ENCODE data around the gene HDAC9.
"Not testable (repeated sequence)": the region's sequence is repeated elsewhere in the genome, so short reads cannot be mapped to it uniquely, and the experiment has no call there.

The HDAC9 gene

GRCh38 chr7:18708204-18708603 is 212.7 kb downstream of the HDAC9 start:
- TF ChIP-seq POLR2A (IDR thresholded peaks at IDR 0.05; ENCODE audit: low read length) (no peak), GATA1 (IDR thresholded peaks at IDR 0.05; ENCODE audit: low read depth, low read length) (no peak)
- DNase-seq, result no peak

DNA sequence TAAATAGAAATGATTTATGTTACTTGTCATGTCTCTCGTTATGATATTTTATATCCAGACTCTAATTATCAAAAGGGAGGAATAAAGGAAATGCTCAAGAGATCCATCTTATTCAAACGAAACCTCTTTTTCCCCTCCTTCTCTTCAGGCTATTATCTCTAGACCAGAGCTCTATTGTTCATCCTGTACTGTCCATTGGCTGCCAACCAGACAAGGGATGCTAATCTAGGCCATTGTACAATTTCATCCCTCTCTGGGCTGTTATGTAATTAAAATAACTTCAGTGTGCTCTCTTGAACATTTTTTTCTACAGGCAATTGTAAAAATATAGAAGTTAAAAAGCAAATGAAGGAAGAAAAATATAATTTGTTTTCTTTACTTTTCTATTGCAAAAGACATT is 220.4 kb downstream of the HDAC9 start:
- TF ChIP-seq POLR2A (IDR thresholded peaks at IDR 0.05; ENCODE audit: low read length) (no peak), GATA1 (IDR thresholded peaks at IDR 0.05; ENCODE audit: low read depth, low read length) (no peak)

DNA sequence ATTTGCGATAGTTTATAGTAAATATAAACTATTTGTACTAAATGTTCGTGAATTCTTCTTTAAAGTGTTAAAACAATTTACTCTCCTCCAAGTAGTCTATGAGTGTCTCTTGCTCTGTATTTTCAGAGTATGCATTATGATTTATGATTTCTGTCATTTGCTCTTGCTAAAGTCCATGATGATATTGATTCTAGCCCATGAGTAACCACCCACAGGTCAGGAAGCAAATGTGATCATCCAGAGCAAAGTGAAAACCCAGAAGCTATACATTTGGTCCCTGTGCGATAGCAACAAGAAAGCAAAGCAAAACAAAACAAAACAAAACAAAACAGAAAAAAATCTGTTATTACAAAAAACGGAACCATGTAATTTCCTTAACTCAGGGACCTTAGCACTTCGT is 225.9 kb downstream of the HDAC9 start:
- TF ChIP-seq GATA1 (IDR thresholded peaks at IDR 0.05; ENCODE audit: low read depth, low read length) (no peak), POLR2A (IDR thresholded peaks at IDR 0.05; ENCODE audit: low read length) (no peak)
- no peak for DNase-seq

More for the DNA sequence above, 220.4 kb downstream of the HDAC9 start:
- DNase-seq, result no peak

DNA sequence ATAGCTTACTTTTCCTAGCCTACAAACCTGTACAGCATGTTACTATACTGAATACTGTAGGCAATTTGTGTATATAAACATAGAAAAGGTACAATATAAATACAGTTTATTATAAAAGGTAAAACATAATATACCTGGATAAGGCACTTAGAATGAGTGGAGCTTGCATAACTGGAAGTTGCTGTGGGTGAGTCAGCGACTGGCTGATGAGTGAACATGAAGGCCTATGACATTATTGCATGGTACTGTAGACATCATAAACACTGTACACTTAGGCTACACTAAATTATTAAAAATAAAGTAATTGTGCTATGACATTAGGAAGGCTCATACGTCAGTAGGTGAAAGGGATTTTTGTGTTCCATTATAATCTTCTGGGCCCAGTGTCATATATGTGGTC is 228.8 kb downstream of the HDAC9 start:
- no peak for DNase-seq
- no peak for TF ChIP-seq GATA1 (IDR thresholded peaks at IDR 0.05; ENCODE audit: low read depth, low read length)
- TF ChIP-seq POLR2A (IDR thresholded peaks at IDR 0.05; ENCODE audit: low read length), result no peak

GRCh38 chr7:18727115-18727870 is 231.7 kb downstream of the HDAC9 start:
- no peak for DNase-seq
- TF ChIP-seq GATA1 (IDR thresholded peaks at IDR 0.05; ENCODE audit: low read depth, low read length) (no peak), POLR2A (IDR thresholded peaks at IDR 0.05; ENCODE audit: low read length) (no peak)

DNA sequence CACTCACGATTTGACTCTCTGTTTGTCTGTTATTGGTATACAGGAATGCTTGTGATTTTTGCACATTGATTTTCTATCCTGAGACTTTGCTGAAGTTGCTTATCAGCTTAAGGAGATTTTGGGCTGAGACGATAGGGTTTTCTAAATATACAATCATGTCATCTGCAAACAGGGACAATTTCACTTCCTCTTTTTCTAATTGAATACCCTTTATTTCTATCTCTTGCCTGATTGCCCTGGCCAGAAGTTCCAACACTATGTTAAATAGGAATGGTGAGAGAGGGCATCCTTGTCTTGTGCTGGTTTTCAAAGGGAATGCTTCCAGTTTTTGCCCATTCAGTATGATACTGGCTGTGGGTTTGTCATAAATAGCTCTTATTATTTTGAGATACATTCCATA is 240.5 kb downstream of the HDAC9 start:
- not testable (repeated sequence) for DNase-seq

DNA sequence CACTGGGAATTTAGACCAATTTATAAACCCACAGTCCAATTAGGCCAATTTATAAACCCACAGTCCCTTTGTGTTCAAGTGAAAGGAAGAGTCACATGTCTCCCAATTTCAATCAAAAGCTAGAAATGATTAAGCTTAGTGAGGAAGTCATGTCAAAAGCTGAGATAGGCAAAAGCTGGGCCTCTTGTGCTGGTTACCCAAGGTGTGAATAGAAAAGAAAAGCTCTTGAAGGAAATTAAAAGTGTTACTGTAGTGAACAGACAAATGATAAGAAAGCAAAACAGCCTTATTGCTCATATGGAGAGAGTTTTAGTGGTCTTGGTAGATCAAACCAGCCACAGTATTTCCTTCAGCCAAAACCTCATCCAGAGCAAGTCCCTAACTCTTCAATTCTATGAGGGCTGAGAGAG is 245.0 kb downstream of the HDAC9 start:
- DNase-seq, result no peak
- no peak for TF ChIP-seq GATA1 (IDR thresholded peaks at IDR 0.05; ENCODE audit: low read depth, low read length)
- TF ChIP-seq POLR2A (IDR thresholded peaks at IDR 0.05; ENCODE audit: low read length), result no peak

DNA sequence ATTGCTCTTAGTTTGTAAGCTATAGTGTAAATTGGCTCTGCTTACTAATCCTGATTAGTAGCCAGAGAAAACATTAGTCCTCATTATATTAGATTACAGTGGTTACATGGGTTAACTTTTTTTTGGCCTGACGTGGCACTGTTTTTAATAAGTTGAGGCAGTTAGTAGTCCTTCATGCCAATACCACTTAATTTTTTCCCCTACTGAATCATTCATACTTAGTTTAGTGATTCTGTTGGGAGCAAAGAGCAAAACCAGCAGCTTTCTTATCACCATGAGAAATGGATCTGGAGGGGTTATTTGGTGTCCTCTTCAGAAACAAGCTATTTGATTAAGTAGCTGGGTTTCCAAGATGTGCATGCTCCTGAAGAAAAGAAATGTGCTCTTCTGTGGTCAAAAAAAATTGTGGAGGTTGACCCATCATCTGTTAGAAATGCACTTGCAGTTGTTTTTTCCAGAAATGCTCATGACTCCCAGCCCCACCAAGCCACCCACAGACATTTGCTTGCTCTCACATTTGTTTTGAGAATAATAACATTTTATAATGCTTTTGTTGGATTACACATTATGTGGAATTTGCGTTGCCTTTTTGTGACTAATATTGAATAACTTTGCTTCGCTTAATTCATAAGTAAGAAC is 258.5 kb downstream of the HDAC9 start:
- TF ChIP-seq POLR2A (IDR thresholded peaks at IDR 0.05; ENCODE audit: low read length) (no peak), GATA1 (IDR thresholded peaks at IDR 0.05; ENCODE audit: low read depth, low read length) (no peak)
- no peak for DNase-seq

DNA sequence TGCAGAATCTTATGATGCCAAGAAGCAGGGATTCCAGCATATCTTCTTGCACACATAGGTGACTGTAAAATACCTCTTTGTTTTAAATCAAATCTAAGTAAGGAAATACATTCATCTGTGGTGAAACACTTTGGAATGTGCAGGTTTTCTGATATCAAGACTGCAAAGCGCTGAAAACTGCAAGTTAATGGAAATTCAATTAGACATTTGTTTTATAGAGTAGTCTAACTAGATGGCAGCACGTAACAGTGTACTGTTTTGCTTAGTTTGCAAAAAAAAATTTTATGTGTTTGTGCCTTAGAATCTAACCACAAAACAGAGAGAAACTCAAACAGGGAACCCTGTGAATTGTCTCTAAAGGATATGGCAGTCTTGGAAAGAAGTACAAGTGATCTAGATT is 259.2 kb downstream of the HDAC9 start:
- no peak for DNase-seq
- TF ChIP-seq GATA1 (IDR thresholded peaks at IDR 0.05; ENCODE audit: low read depth, low read length), result no peak
- no peak for TF ChIP-seq POLR2A (IDR thresholded peaks at IDR 0.05; ENCODE audit: low read length)

- no peak for DNase-seq
- TF ChIP-seq GATA1 (IDR thresholded peaks at IDR 0.05; ENCODE audit: low read depth, low read length) (no peak), POLR2A (IDR thresholded peaks at IDR 0.05; ENCODE audit: low read length) (no peak)
Measured at GRCh38 chr7:18755793-18756192, 260.2 kb downstream of the HDAC9 start.

DNA sequence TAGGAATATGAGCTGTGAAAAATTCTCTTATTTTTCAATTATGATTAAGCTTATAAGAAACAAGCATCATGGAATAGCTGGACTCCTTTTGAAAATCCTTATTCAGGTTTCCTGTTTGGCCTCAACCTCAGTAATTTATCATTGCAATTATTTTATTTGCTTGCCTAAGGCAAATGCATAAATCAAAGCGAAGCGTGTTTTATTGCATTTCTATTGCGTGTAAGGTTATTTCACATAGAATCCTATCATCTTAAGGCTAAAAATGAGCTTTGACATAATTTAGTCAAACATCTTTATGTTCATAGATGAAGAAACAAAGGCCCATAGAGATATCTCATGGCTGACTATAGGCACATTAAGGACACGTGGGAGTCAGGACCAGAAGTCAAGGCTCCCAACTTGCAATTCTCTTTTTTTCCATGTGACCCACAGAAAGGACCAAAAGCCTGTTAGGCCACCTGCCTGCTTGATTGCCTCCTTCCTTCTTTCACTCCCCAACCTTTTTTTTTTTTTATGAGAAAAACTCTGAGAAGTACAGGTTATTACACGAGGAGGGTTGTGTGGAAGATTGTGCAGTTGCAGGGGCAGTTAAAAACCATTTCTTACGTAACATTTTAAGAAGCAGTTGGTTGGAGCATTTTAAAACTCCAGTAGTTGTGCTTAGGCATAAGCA is 261.0 kb downstream of the HDAC9 start:
- TF ChIP-seq POLR2A (IDR thresholded peaks at IDR 0.05; ENCODE audit: low read length) (no peak), GATA1 (IDR thresholded peaks at IDR 0.05; ENCODE audit: low read depth, low read length) (no peak)
- DNase-seq, result no peak

- DNase-seq, result no peak
- no peak for TF ChIP-seq GATA1 (IDR thresholded peaks at IDR 0.05; ENCODE audit: low read depth, low read length)
- TF ChIP-seq POLR2A (IDR thresholded peaks at IDR 0.05; ENCODE audit: low read length), result no peak
Measured at GRCh38 chr7:18760046-18760445, 264.5 kb downstream of the HDAC9 start.

DNA sequence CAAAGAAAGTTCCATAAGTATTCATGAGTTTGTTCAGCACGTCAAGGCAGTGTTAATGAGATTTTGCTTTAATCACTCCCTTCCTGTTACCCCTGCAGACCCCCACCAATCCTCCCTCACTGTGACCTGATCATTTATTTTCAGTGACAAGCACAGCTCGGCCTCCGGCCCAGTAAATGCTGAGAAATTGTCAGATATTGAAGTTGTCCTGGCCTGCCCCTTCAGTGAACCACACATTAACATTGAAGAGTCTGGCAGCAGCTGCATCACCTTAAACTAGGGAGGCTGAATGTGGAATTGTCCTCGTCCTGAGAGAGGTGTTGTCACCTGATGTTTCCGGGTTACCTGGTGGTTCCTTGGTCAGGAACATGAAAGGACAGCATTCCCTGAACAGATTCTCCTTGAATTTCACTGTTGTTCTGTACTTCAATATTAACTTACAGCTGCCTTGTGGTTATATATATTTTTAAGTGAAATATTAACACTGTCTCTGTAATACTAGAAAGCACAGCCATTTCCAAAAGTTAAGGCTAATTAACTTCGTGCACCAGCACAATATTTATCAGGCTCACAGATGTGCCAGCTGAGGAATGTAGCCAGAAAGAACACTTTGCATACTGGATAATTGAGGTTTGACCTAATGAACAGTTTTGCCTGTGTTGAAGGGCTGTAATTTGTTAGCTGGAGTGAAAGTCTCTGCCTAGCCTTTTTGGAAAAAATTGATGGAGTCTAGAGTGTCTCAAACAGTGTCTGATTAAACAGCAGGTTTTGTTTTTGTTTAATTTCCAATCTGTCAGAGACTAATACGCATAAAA is 265.3 kb downstream of the HDAC9 start:
- DNase-seq, result no peak
- no peak for TF ChIP-seq POLR2A (IDR thresholded peaks at IDR 0.05; ENCODE audit: low read length)
- no peak for TF ChIP-seq GATA1 (IDR thresholded peaks at IDR 0.05; ENCODE audit: low read depth, low read length)

GRCh38 chr7:18762189-18762588 is 266.6 kb downstream of the HDAC9 start:
- TF ChIP-seq GATA1 (IDR thresholded peaks at IDR 0.05; ENCODE audit: low read depth, low read length), result no peak
- TF ChIP-seq POLR2A (IDR thresholded peaks at IDR 0.05; ENCODE audit: low read length), result no peak

More at GRCh38 chr7:18762189-18762588, 266.6 kb downstream of the HDAC9 start:
- no peak for DNase-seq

All from erythroblast (primary cell).